ENCODE measurements around the gene BRD4. TPM values are rescaled to one million over a fixed set of nuclear protein-coding genes. Genes with fewer than 3 reads are reported as not detected.
A peak's percentile ranks its signal among the peaks of the same experiment; 100 is the strongest.

The BRD4 gene
- total RNA-seq, 2 experiments from 2014 or later, result 94.3 to 99.6 TPM

- no peak for TF ChIP-seq CTCF (IDR thresholded peaks at IDR 0.05)
- peak within 1 kb of the TSS; percentile 86 for H3K4me3 Mint-ChIP-seq
- POLR2A ChIA-PET, result interaction anchor here (0.5 to 6.7 kb wide), 26 partner anchors 8 to 1839 kb away, joined by 3 to 44 read pairs (median 3); partner anchors contain the start of genes AKAP8L, BRD4 and RASAL3
- CTCF ChIA-PET, result interaction anchor here (0.7 to 3.4 kb wide), 10 partner anchors 19 to 202 kb away, joined by 3 to 27 read pairs (median 4); partner anchors contain the start of gene AKAP8L
- H3K4me1 Mint-ChIP-seq (ENCODE audit: low read depth), result peaks cover 34% of the 10 kb centered on the region
- DNase-seq, result peak; percentile 98
- H3K27ac Mint-ChIP-seq, result peak within 1 kb of the TSS; percentile 99
- H3K9me3 Mint-ChIP-seq, result no peaks in the 10 kb centered on the region
- H3K27me3 Mint-ChIP-seq, result no peaks in the 10 kb centered on the region
- intact Hi-C loops (cut with micrococcal nuclease), result loop anchor here (5.0 kb wide), 1 partner anchor 178 kb away; no protein-coding TSS in a partner anchor
- H3K36me3 Mint-ChIP-seq (ENCODE audit: low read depth), result peaks cover 17% of the 10 kb centered on the region
- ATAC-seq, result peak; percentile 90
These were observed 47.0 kb upstream of the BRD4 start, which contains the start of gene AKAP8 for GRCh38 chr19:15379083-15379998. TSS of gene AKAP8 (minus strand) at chr19:15379787. CDS start at chr19:15379731, 56 bp downstream.

- ChIA-PET POLR2A (interaction anchor here (0.5 to 6.7 kb wide), 27 partner anchors 8 to 1840 kb away, joined by 3 to 44 read pairs (median 3); partner anchors contain the start of genes AKAP8L, BRD4 and RASAL3), CTCF (interaction anchor here (1.0 to 3.4 kb wide), 8 partner anchors 18 to 201 kb away, joined by 3 to 27 read pairs (median 5); partner anchors contain the start of gene AKAP8L)
- peak overlapping the region; percentile 86 for H3K4me3 Mint-ChIP-seq
- H3K4me1 Mint-ChIP-seq (ENCODE audit: low read depth), result peaks cover 36% of the 10 kb centered on the region
- DNase-seq (peak; percentile 70), ATAC-seq (no peak)
- intact Hi-C loops (cut with micrococcal nuclease), result loop anchor here (5.0 kb wide), 1 partner anchor 179 kb away; no protein-coding TSS in a partner anchor
- peak overlapping the region; percentile 94 for H3K27ac Mint-ChIP-seq
- H3K27me3 Mint-ChIP-seq, result no peaks in the 10 kb centered on the region
- no peaks in the 10 kb centered on the region for H3K9me3 Mint-ChIP-seq
- no peak for TF ChIP-seq CTCF (IDR thresholded peaks at IDR 0.05)
- H3K36me3 Mint-ChIP-seq (ENCODE audit: low read depth), result peaks cover 17% of the 10 kb centered on the region
These were observed 46.3 kb upstream of the BRD4 start for GRCh38 chr19:15378534-15379082.

DNA sequence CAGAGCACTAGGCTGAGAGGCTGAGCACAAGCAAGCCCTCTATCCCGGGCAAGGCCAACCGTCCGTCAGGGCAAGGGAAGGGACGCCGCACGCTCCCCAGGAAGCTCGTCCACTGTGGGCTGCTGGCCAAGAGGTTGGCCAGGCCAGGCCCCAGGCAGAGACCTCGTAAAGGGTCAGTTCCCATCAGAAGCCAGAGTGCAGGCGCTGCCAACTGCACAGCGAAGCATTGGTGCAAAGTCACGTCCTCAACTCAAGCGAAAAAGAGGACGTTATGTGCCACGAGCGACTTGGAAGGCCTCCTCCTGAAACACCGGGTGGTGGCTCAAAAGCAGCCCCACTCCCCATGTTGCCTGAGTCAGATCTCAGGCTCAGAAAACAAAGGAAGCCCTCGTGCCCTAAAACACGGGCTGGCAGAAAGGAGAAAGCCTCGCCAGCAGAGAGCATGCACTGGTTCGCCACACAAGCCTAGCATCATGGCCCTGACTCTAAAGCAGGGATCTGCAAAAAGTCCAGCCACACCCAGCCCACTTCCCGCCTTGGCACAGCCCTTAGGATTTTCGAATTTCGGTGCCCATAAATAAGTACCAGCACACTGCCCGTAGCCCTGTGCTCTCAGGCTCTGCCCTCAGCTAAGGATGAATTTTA lies 42.6 kb upstream of the BRD4 start:
- Mint-ChIP-seq H3K9me3 (no peaks in the 10 kb centered on the region), H3K27me3 (no peaks in the 10 kb centered on the region), H3K4me1 (ENCODE audit: low read depth) (peaks cover 26% of the 10 kb centered on the region), H3K4me3 (no peak overlapping the region), H3K27ac (no peak overlapping the region), H3K36me3 (ENCODE audit: low read depth) (peaks cover 29% of the 10 kb centered on the region)
- ChIA-PET POLR2A (interaction anchor here (1.1 to 6.7 kb wide), 2 partner anchors 11 to 15 kb away, joined by 3 to 34 read pairs; no protein-coding TSS in a partner anchor), CTCF (no interaction called here)
- TF ChIP-seq CTCF (IDR thresholded peaks at IDR 0.05), result no peak
- ATAC-seq (no peak), DNase-seq (no peak)
- intact Hi-C loops (cut with micrococcal nuclease), result loop anchor here (5.0 kb wide), 1 partner anchor 182 kb away; no protein-coding TSS in a partner anchor

DNA sequence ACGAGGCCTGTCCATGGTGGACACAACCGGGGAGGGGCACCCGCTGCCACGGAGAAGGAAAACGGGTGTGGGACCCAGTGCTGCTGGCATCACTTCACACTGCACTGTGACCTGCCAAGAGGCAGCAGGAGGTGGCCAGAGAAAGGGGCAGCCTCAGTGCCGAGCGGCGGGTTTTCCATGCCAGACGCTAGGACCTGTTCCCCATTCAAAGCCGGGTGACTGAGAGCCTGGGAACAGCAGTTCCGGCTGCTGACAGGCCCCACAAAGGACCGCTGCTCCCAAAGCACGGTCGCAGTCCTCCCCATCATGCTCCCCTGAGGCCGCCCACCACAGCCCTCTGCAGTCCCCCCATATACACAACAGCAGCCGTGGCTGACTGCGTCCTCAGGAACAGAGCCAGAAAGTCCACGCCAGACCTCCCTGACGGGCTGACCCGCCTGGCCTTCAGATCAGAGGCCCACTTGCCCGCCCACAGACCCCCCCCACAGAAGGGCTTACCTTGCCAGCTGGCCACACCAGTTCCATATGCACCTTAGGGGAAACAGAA lies 41.8 kb upstream of the BRD4 start:
- Mint-ChIP-seq H3K27me3 (no peaks in the 10 kb centered on the region), H3K4me1 (ENCODE audit: low read depth) (peaks cover 26% of the 10 kb centered on the region), H3K9me3 (no peaks in the 10 kb centered on the region), H3K4me3 (no peak overlapping the region), H3K27ac (no peak overlapping the region), H3K36me3 (ENCODE audit: low read depth) (peaks cover 31% of the 10 kb centered on the region)
- POLR2A ChIA-PET, result interaction anchor here (1.1 kb wide), 1 partner anchor 10 kb away, joined by 3 read pairs; no protein-coding TSS in a partner anchor
- ATAC-seq (no peak), DNase-seq (no peak)
- CTCF ChIA-PET, result no interaction called here
- intact Hi-C loops (cut with micrococcal nuclease), result no loop called here
- no peak for TF ChIP-seq CTCF (IDR thresholded peaks at IDR 0.05)
